Activated naive CD8-positive, alpha-beta T cell treated with anti-CD3 and anti-CD28 coated beads, Interleukin-2, amount 50 U/mL, for 16 hours (primary cell): Measurements from ENCODE around the gene IRAK1.
A peak's percentile ranks its signal among the peaks of the same experiment; 100 is the strongest.

ENCODE experiments used
- DNase-seq: peaks from one replicate; pipeline ENCODE4 v3.0.0-alpha.2; 2020; ENCODE audit warnings: low read depth, low spot score

IRAK1 gene

GRCh38 chrX:154019633-154020528, at the start of gene IRAK1:
Gene IRAK1, minus strand, starts transcription at chrX:154019902. Its CDS starts 90 bp downstream, at chrX:154019812.
- no peak for DNase-seq

DNA sequence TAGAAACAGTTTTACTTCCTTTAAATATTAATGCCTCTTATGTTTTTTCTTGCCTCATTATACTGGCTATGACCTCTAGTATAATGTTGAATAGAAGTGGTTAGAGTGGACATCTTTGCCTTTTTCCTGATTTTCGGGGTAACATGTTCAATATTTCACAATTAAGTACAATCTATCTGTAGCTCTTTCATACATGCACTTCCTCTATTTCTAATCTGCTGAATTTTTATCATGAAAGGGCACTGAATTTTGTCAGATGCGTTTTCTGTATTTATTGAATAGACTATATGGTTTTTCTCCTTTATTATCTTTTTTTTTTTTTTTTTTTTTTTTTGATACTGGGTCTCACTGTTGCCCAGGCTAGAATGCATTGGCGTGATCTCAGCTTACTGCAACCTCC, 48.9 kb upstream of the IRAK1 start:
- no peak for DNase-seq

GRCh38 chrX:154064637-154065435, 45.1 kb upstream of the IRAK1 start:
- DNase-seq, result no peak

DNA sequence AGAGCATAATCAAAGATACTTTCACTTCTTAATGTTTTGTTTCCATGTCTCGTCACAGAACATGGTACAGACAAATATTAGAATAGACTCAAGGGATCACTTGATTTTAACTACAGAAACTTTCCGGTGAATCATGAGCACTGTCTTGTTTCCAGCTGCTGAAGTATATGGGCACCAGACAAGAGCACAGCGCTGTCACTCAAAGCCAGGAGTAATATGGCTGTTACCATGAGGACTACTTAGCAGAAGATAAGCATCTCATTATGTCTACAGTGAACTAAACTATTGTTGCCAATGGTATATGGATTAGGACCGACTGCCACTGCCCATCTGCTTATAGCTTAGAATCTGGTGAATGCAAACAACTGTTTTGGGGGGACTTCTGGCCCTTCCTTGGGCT, 43.5 kb upstream of the IRAK1 start:
- no peak for DNase-seq

GRCh38 chrX:154061801-154062200, 42.1 kb upstream of the IRAK1 start:
- DNase-seq, result no peak

DNA sequence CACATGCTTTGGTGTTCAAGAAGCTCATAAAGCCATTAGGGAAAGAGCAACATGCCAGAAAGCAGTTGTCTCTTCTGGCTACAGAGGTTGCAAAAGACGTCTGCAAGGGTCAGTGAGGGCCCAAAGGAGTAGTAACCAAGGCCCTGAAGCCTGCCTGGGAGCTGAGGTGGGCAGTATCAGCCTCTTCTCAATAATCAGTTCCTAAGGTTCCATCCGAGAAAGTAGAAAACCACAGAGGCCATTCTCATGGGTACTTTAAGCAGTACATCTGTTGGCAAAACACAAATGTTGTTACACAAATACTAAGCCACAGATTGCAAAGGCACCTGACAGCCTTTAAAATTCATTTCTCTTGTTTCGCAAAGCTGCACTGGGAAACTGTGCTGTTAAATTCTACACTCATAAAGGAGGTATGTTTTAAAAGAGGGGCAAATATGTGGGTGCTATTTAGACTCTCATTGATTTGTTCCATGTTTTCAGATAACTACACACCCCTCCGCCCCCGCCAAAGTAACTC, 40.1 kb upstream of the IRAK1 start:
- no peak for DNase-seq

- no peak for DNase-seq
Observed at GRCh38 chrX:154059231-154059630, 39.5 kb upstream of the IRAK1 start.

DNA sequence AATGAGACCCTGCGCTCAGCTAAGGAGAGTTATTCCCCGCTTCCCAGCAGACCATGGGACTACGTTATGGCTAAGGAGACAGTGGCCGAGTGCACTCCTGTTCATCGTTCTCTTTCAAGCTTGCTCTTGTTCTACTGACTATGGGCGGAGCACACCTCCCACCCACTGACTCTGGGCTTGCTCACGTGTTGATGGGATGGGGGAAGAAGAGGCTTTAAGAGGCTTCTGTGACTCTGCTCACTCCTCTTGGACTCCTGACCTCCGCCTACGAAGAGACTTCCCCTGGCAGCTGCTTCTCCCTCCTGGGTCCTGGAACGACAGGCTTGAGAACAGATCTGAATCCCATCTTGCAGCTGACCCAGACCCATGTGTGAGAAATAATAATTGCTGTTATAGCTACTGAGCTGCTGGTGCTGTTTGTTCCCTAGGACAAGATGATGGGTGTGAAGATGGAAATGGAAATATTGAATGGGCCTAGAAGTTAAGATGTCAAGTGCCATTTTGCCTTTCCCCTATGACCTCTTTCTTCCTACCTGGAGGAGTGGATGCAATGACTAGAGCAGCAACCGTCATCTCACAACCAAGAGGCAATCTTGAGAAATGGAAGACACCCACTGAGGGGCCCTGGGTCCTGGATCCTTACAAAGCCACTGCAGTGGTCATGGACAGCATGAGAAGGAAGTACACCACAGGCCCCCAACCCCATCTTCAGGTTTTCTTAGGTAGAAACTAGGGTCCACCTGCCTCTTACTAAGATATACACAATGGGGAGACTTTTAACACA, 38.7 kb upstream of the IRAK1 start:
- no peak for DNase-seq

DNA sequence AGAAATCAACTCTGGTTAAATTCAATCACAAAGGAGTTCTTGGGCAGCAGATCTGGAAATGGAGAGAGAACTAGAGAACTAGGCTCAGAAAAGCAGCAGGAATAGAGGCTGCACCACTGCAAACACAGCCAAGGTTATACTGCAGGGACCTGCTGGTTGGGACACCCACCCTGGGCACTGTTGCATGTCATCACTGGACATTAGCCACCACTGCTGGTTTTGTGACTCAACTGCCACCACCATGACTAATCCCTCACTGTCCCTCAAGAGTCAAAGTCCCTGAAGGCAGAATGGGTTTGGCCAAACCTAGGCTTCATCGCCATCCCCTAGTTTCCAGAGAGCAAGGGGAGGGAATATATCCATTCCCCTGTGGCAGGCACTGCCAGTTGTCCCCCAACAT, 38.1 kb upstream of the IRAK1 start:
- DNase-seq, result no peak

- DNase-seq, result no peak
Observed at GRCh38 chrX:154056770-154057241, 37.1 kb upstream of the IRAK1 start.

- DNase-seq, result peak; percentile 45
Observed at GRCh38 chrX:154051201-154051810, 31.6 kb upstream of the IRAK1 start.

- no peak for DNase-seq
Observed at GRCh38 chrX:154050113-154050495, 30.4 kb upstream of the IRAK1 start.

GRCh38 chrX:154049209-154050112, 29.8 kb upstream of the IRAK1 start:
- no peak for DNase-seq

DNA sequence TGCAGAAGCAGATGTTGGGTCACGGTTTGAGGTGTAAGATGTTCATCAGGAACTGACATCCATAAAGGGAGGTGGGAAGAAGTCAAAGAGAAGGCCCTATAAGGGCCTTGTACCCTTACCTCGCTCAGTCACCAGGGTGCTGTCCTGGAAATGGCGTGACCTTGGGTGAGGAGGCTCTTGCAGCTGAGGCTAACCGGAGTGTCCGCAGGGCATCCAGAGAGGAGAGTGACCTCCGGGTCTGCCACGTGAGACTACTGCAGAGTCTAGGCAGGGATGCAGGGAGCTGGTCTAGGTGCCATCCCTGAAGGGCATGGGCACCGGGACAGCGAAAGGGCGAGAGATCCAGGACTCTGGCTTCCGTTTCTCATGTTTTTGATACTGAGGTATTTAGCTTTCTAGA, 28.7 kb upstream of the IRAK1 start:
- DNase-seq, result no peak

GRCh38 chrX:154046940-154047610, 27.4 kb upstream of the IRAK1 start:
- DNase-seq, result no peak

GRCh38 chrX:154046031-154046781, 26.5 kb upstream of the IRAK1 start:
- DNase-seq, result no peak

DNA sequence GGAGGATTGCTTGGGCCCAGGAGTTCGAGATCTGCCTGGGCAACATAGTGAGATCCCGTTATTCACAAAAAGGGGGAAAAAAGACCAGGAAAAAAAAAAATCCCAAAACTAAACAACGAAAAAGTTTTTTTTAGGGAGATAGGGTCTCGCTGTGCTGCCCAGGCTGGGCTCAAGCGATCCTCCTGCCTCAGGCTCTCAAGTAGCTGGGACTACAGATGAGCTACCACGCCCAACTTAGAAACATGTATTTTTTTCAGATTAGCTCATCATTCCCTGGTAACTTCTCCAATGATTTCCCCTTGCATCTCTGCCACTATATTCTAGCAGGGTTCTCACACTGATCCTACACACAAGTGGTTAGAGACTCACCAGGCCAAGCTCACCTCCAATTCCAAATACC, 24.4 kb upstream of the IRAK1 start:
- no peak for DNase-seq

- no peak for DNase-seq
Observed at GRCh38 chrX:154043003-154043763, 23.5 kb upstream of the IRAK1 start.
